K562 (cell line): ENCODE results near the gene ORAI1. TPM values are rescaled to one million over a fixed set of nuclear protein-coding genes. Genes with fewer than 3 reads are reported as not detected.

ENCODE experiments used
- BDP1 ChIP-seq: IDR thresholded peaks from 3 replicates; pipeline ENCODE4 v1.6.1; 2011; ENCODE audit not compliant: insufficient read length, insufficient read depth
- ELF2 ChIP-seq: fragments of 250-450 bp; sonication (Bioruptor Pico); IDR thresholded peaks from 2 replicates; pipeline ENCODE4 v1.5.0; 2021; ENCODE audit warnings: mild to moderate bottlenecking
- FOXA1 ChIP-seq: fragments of 450-650 bp; IDR thresholded peaks from 2 replicates; pipeline ENCODE4 v1.6.1; 2016; ENCODE audit warnings: mild to moderate bottlenecking, borderline replicate concordance
- KLF13 ChIP-seq: fragments of 450-650 bp; IDR thresholded peaks from 2 replicates; pipeline ENCODE4 v1.6.1; 2016; ENCODE audit warnings: missing genetic modification characterization, low read depth, mild to moderate bottlenecking, missing compliant biosample characterization, moderate library complexity, borderline replicate concordance
- MYNN ChIP-seq, 2 experiments: sonication (generic); formaldehyde crosslinking in 1 of 2; IDR thresholded peaks; 2 replicates each; pipeline versions ENCODE4 v1.5.0 to v1.6.1; 2016 to 2020; ENCODE audit warnings: antibody characterized with exemption in 1 of 2, missing genetic modification reagents in 1 of 2
- RBM25 ChIP-seq: fragments of 200-400 bp; formaldehyde crosslinking; IDR thresholded peaks from 2 replicates; pipeline ENCODE4 v1.6.1; 2018; ENCODE audit warnings: low read length, low read depth, moderate library complexity; ENCODE audit not compliant: severe bottlenecking
- polyA plus RNA-seq, 8 experiments: library from polyadenylated mRNA; depleted of rRNA in 4 of 8; stranded (reverse) in 5 of 8; unstranded in 3 of 8; fragments of >200 nt; fragmentation: Nextera tagmentation in 2 of 8; fragmentation: Illumina TruSeq in 1 of 8; extraction: Ambion mirVana in 2 of 8; extraction: Trizol in 1 of 8; gene quantifications; 2 replicates each; pipeline versions ENCODE4 v1.2.1 to v1.2.3, GENCODE V29; 2011 to 2014; ENCODE audit warnings: inconsistent platforms in 1 of 8, missing spikeins in 1 of 8
- total RNA-seq, 7 experiments: library from RNA; depleted of rRNA in 6 of 7; stranded (reverse); fragments of >200 nt in 6 of 7; fragmentation: Illumina TruSeq in 2 of 7; extraction: Trizol in 2 of 7; gene quantifications; 2 replicates each; pipeline versions ENCODE4 v1.2.1 to v1.2.3, GENCODE V29; 2011 to 2021; ENCODE audit warnings: low replicate concordance in 1 of 7
- TF ChIP-seq, protein P1 (sequence below): sonication (generic); formaldehyde crosslinking; IDR thresholded peaks from 2 replicates; pipeline ENCODE4 v1.8.0; 2022; ENCODE audit warnings: missing genetic modification reagents, mild to moderate bottlenecking, moderate library complexity, borderline replicate concordance

Gene ORAI1
- total and polyA plus RNA-seq, 9 of the 15 experiments (the other 6 are each of a cell fraction or from before 2014, with no cell fraction given), result 2.6 to 23.8 (median 9.3) TPM

DNA sequence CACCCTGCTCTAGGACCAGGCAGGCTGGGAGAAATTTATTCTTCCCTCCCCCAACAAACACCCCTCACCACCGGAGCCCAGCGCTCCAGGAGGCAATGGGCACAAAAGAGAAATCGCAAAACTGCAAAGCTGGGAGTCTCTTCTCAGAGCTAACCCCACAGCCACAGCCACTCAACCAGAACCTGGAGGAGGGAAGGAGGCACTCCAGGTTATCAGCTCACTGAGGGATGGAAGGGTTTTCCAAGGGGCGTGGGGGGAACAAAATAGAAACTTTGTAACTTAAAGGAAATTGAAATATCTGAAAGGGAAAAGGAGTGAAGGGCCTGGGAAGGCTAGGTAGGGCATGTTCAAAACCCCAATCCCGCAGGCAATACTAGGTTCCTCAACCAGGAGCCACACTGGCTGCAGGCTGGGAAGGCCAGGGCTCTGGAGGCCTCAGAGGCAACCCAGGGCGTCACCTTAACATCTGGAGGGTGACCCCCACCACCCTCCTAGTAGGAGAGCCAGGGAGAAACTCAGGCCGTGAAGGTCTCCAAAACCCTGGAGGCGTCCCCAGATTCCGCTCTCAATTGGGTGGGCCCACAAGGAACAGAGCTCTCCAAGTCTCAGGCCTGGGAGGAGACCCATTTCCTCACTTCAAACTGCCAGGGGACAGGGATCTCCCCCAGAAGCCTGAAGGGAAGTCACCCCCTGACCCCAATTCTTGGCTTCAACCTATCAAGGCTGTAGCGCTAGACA lies 48.7 kb upstream of the ORAI1 start (continued):
- TF ChIP-seq, protein P1, sequence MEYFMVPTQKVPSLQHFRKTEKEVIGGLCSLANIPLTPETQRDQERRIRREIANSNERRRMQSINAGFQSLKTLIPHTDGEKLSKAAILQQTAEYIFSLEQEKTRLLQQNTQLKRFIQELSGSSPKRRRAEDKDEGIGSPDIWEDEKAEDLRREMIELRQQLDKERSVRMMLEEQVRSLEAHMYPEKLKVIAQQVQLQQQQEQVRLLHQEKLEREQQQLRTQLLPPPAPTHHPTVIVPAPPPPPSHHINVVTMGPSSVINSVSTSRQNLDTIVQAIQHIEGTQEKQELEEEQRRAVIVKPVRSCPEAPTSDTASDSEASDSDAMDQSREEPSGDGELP (CRISPR knock-in tag), result no peak
- TF ChIP-seq MYNN (IDR thresholded peaks at IDR 0.05) (no peak), MYNN (CRISPR knock-in tag; IDR thresholded peaks at IDR 0.05) (no peak), BDP1 (no peak), FOXA1 (no peak), RBM25 (no peak), ELF2 (CRISPR knock-in tag) (0 out of 2 replicates have a peak, but pooled peaks have one; percentile 42), KLF13 (no peak)
- TF ChIP-seq, all 486 proteins: peak for 3
